GM10266 (cell line): ENCODE data around the gene OXTR.

Experiments used
- DNase-seq: peaks from one replicate; pipeline ENCODE4 v3.0.0; 2012; ENCODE audit errors: extremely low spot score
- CTCF ChIP-seq: IDR thresholded peaks from 2 replicates; pipeline ENCODE4 v1.5.1; 2012; ENCODE audit warnings: mild to moderate bottlenecking, low read depth; ENCODE audit not compliant: control insufficient read depth, insufficient read depth; ENCODE audit errors: missing control alignments

The OXTR gene

GRCh38 chr3:8762607-8763377, 6.6 kb downstream of the OXTR start:
- DNase-seq = no peak
- no peak for TF ChIP-seq CTCF

- no peak for TF ChIP-seq CTCF
- no peak for DNase-seq
Observed at GRCh38 chr3:8761866-8762265, 7.5 kb downstream of the OXTR start.

- DNase-seq = no peak
- TF ChIP-seq CTCF = no peak
Observed at GRCh38 chr3:8760506-8760905, 8.9 kb downstream of the OXTR start.

GRCh38 chr3:8760091-8760490, 9.3 kb downstream of the OXTR start:
- no peak for TF ChIP-seq CTCF
- no peak for DNase-seq

- DNase-seq = no peak
- no peak for TF ChIP-seq CTCF
Observed at GRCh38 chr3:8759038-8759707, 10.2 kb downstream of the OXTR start.

GRCh38 chr3:8757551-8758518, 11.6 kb downstream of the OXTR start:
- no peak for TF ChIP-seq CTCF
- DNase-seq = no peak
